DND-41 (cell line): ENCODE measurements around the gene TMEM131L.

Experiments
- ATAC-seq: fragments of 200-7000 bp; cut with Tn5 transposase; 3 replicates; pipeline ENCODE4 v1.9.1; 2021; ENCODE audit warnings: low read depth; ENCODE audit not compliant: insufficient read depth
- DNase-seq: peaks from one replicate; pipeline ENCODE4 v3.0.0-alpha.2; 2020
- H2AFZ ChIP-seq: 2 replicates; pipeline ENCODE4 v1.6.0; 2012; ENCODE audit warnings: low read depth, low read length
- H3K27ac ChIP-seq: 2 replicates; pipeline ENCODE4 v1.5.1; 2012; ENCODE audit warnings: low read length, inconsistent platforms
- H3K27me3 ChIP-seq: fragments of 200-600 bp; sonication (generic); 2 replicates; pipeline ENCODE4 v1.6.0; 2012; ENCODE audit warnings: low read length, mild to moderate bottlenecking, inconsistent platforms; ENCODE audit not compliant: insufficient read depth, poor library complexity
- H3K36me3 ChIP-seq: 2 replicates; pipeline ENCODE4 v1.5.1; 2012; ENCODE audit warnings: low read length, inconsistent platforms; ENCODE audit not compliant: insufficient read depth
- H3K4me1 ChIP-seq: 2 replicates; pipeline ENCODE4 v1.5.1; 2012; ENCODE audit warnings: mild to moderate bottlenecking, low read length; ENCODE audit not compliant: insufficient read depth
- H3K4me2 ChIP-seq: 2 replicates; pipeline ENCODE4 v1.6.0; 2012; ENCODE audit warnings: mild to moderate bottlenecking, moderate library complexity, low read length, inconsistent platforms; ENCODE audit not compliant: insufficient read depth
- H3K4me3 ChIP-seq, 2 experiments: fragments of 200-600 bp in 1 of 2; shearing (Covaris generic) in 1 of 2; 2 replicates each; pipeline ENCODE4 v1.5.1; 2012 to 2016; ENCODE audit warnings: inconsistent platforms in 2 of 2, low read length in 2 of 2, mild to moderate bottlenecking in 2 of 2, low read depth in 1 of 2, moderate library complexity in 1 of 2
- H3K79me2 ChIP-seq: 2 replicates; pipeline ENCODE4 v1.6.0; 2012; ENCODE audit warnings: low read length, inconsistent platforms; ENCODE audit not compliant: insufficient read depth
- H3K9ac ChIP-seq: 2 replicates; pipeline ENCODE4 v1.6.0; 2012; ENCODE audit warnings: low read depth, mild to moderate bottlenecking, inconsistent platforms, low read length, moderate library complexity
- H3K9me3 ChIP-seq: 2 replicates; pipeline ENCODE4 v1.5.1; 2012; ENCODE audit warnings: low read length, moderate library complexity, mild to moderate bottlenecking, inconsistent platforms; ENCODE audit not compliant: insufficient read depth, severe bottlenecking
- H4K20me1 ChIP-seq: 2 replicates; pipeline ENCODE4 v1.6.0; 2012; ENCODE audit warnings: low read length; ENCODE audit not compliant: insufficient read depth
- CTCF ChIP-seq: IDR thresholded peaks from 2 replicates; pipeline ENCODE4 v1.5.1; 2012; ENCODE audit warnings: borderline replicate concordance, low read length, moderate library complexity, mild to moderate bottlenecking; ENCODE audit not compliant: poor library complexity, severe bottlenecking; ENCODE audit errors: extremely low read depth
- EZH2 ChIP-seq: IDR thresholded peaks from 3 replicates; pipeline ENCODE4 v1.6.1; 2012; ENCODE audit warnings: borderline replicate concordance, low read depth, mild to moderate bottlenecking, moderate library complexity, low read length, inconsistent platforms; ENCODE audit not compliant: severe bottlenecking

Gene TMEM131L

DNA sequence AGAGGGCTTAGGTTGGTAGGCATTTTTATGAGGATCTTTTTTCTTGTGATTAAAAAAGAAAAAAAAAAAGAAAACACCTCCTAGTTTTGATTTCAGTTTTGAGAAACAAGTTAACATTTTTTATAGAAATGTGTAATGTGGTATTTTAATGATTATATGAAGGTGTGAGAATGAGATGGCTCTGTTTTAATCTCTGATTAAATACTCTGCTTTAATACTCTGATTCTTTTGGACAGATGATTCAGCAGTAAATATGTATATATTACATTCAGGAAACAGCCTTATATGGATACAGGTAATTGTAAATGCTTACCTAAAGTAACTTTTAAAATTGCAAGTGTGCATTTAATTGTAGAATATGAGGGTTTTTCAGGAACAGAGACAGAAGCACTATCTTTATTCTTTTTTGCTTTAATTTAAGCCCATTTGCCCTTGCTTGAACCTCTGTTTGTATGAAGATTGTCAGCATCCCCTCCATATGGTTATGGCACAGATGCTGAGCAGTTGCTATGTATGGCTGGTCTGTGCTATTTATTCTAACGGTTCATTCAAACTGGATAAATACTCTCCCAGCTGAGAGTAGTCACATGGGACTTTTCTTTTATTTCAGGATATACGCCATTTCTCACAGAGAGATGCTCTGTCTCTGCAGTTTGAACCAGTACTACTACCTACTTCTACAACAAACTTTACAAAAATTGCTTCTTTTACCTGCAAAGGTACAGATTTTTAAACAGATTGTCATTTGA lies 117.0 kb downstream of the TMEM131L start:
- no peak overlapping the region for H3K4me2 ChIP-seq
- peak overlapping the region; percentile 55; the same call in 1 of the 2 replicates for H3K27ac ChIP-seq
- peaks cover 91% of the 10 kb centered on the region for H3K36me3 ChIP-seq
- ATAC-seq (no peak), DNase-seq (no peak)
- no peaks in the 10 kb centered on the region for H3K27me3 ChIP-seq
- H3K79me2 ChIP-seq, result peaks cover 93% of the 10 kb centered on the region
- no peaks in the 10 kb centered on the region for H3K9me3 ChIP-seq
- H4K20me1 ChIP-seq, result peaks cover 19% of the 10 kb centered on the region
- no peak for TF ChIP-seq CTCF
- no peak for TF ChIP-seq EZH2
- no peak overlapping the region for H3K4me3 ChIP-seq
- H3K4me1 ChIP-seq, result peaks cover 2% of the 10 kb centered on the region; the same call in 1 of the 2 replicates
- no peak overlapping the region for H3K9ac ChIP-seq
- no peak overlapping the region for H2AFZ ChIP-seq

- no peak overlapping the region for H3K9ac ChIP-seq
- peaks cover 98% of the 10 kb centered on the region for H3K36me3 ChIP-seq
- no peaks in the 10 kb centered on the region for H3K27me3 ChIP-seq
- TF ChIP-seq EZH2, result no peak
- TF ChIP-seq CTCF, result no peak
- ATAC-seq (0 out of 3 replicates have a peak, but pooled peaks have one; percentile 23), DNase-seq (no peak)
- no peak overlapping the region for H2AFZ ChIP-seq
- H3K4me1 ChIP-seq, result peaks cover 2% of the 10 kb centered on the region; the same call in 1 of the 2 replicates
- peaks cover 95% of the 10 kb centered on the region for H3K79me2 ChIP-seq
- H3K4me3 ChIP-seq, result no peak overlapping the region
- H3K27ac ChIP-seq, result no peak overlapping the region
- H3K4me2 ChIP-seq, result no peak overlapping the region
- peaks cover 24% of the 10 kb centered on the region for H4K20me1 ChIP-seq
- no peaks in the 10 kb centered on the region for H3K9me3 ChIP-seq
These were observed 118.9 kb downstream of the TMEM131L start for GRCh38 chr4:153585026-153585425.

- ATAC-seq, result no peak
- no peak overlapping the region for H3K9ac ChIP-seq
- H3K27ac ChIP-seq, result no peak overlapping the region
- no peaks in the 10 kb centered on the region for H3K27me3 ChIP-seq
- no peak for DNase-seq
- peaks cover 29% of the 10 kb centered on the region for H4K20me1 ChIP-seq
- TF ChIP-seq CTCF, result no peak
- no peak for TF ChIP-seq EZH2
- no peak overlapping the region for H3K4me3 ChIP-seq
- H3K36me3 ChIP-seq, result peaks cover 98% of the 10 kb centered on the region
- peaks cover 94% of the 10 kb centered on the region for H3K79me2 ChIP-seq
- no peaks in the 10 kb centered on the region for H3K4me1 ChIP-seq
- no peak overlapping the region for H3K4me2 ChIP-seq
- no peaks in the 10 kb centered on the region for H3K9me3 ChIP-seq
- H2AFZ ChIP-seq, result no peak overlapping the region
These were observed 123.8 kb downstream of the TMEM131L start for GRCh38 chr4:153589703-153590595.
